Gastroesophageal sphincter (tissue), 3 donors: ENCODE measurements around the gene SKOR1.

Experiments
- CTCF ChIP-seq, 4 experiments: fragments of 200-600 bp in 2 of 4; fragments of 450-650 bp in 2 of 4; sonication (generic) in 1 of 4; IDR thresholded peaks; one replicate each; pipeline ENCODE4 v1.5.1; 2017 to 2019; ENCODE audit warnings: antibody characterized with exemption in 4 of 4, mild to moderate bottlenecking in 2 of 4, moderate library complexity in 2 of 4
- EP300 ChIP-seq: sonication (generic); formaldehyde crosslinking; IDR thresholded peaks from one replicate; pipeline ENCODE4 v1.6.1; 2017; ENCODE audit warnings: antibody characterized with exemption, mild to moderate bottlenecking
- POLR2AphosphoS5 ChIP-seq: sonication (generic); formaldehyde crosslinking; IDR thresholded peaks from one replicate; pipeline ENCODE4 v1.6.1; 2017; ENCODE audit warnings: antibody characterized with exemption

DNA sequence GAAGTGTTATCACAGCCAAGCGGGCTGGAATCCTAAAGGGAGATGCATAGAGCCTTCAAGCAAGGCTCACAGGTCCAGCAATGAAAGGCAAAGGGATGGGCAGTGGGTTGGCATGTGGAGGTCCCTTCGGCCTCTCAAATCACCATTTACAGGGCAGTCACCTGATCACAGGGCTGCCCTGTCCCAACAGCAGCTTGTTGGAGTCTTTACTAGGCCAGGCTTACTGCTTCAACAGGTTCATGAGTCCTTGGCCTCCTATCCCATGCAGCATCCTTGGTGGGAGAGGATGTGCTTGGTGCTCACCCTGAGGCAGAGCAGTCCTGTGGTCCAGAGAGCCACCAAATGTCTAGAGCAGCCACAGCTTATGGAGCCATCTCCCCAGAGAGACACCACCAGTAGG lies 24.2 kb upstream of the SKOR1 start:
- no peak for TF ChIP-seq POLR2AphosphoS5
- TF ChIP-seq EP300, result no peak
- TF ChIP-seq CTCF (IDR thresholded peaks at IDR 0.05), result no peak
